Muscle layer of duodenum (tissue), 2 donors: ENCODE results near the gene C14orf180.

Source experiments
- H3K27ac ChIP-seq: one replicate; pipeline ENCODE4 v1.7.0; 2013; ENCODE audit warnings: mild to moderate bottlenecking, low read length
- H3K27me3 ChIP-seq: one replicate; pipeline ENCODE4 v1.7.0; 2013; ENCODE audit warnings: low read depth, mild to moderate bottlenecking, control low read depth, low read length
- H3K36me3 ChIP-seq, 2 donors: one replicate each; pipeline ENCODE4 v1.7.0; 2013; ENCODE audit warnings: low read length in 2 of 2, control low read depth in 1 of 2, mild to moderate bottlenecking in 1 of 2; ENCODE audit not compliant: insufficient read depth in 2 of 2, control insufficient read depth in 1 of 2
- H3K4me1 ChIP-seq, 2 donors: one replicate each; pipeline ENCODE4 v1.7.0; 2013; ENCODE audit warnings: low read length in 2 of 2, mild to moderate bottlenecking in 2 of 2, control low read depth in 1 of 2, moderate library complexity in 1 of 2; ENCODE audit not compliant: insufficient read depth in 2 of 2, control insufficient read depth in 1 of 2
- H3K4me3 ChIP-seq, 2 donors: one replicate each; pipeline ENCODE4 v1.7.0; 2013; ENCODE audit warnings: low read length in 2 of 2, low read depth in 1 of 2, mild to moderate bottlenecking in 1 of 2
- H3K9me3 ChIP-seq, 2 donors: one replicate each; pipeline ENCODE4 v1.7.0; 2013; ENCODE audit warnings: low read length in 2 of 2, control low read depth in 1 of 2, mild to moderate bottlenecking in 1 of 2; ENCODE audit not compliant: control insufficient read depth in 1 of 2
- donor health status: healthy.

C14orf180 gene

DNA sequence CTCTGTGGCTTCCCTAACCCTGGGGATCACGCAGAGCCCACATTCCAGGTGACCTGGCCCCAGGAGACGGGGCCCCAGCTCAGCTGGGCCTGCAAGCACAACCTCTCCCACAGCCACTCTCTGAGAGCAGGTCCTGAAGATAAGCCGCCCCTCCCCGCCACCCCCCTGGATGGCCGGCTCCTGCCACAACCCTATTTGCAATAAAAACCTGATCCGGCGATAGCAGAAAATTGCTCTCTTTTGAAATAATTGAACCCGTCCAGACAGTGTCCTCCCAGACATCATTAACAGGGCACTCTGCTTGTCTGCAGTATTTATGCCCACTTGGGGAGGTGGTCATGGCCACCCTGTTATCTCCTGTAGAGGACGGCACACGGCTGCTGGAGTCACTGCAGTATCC lies 5.0 kb downstream of the C14orf180 start:
- Histone ChIP-seq H3K4me1 (peaks cover 0 to 6% of the 10 kb centered on the region in 2 donors), H3K4me3 (no peak overlapping the region), H3K36me3 (no peaks in the 10 kb centered on the region), H3K9me3 (no peaks in the 10 kb centered on the region), H3K27me3 (no peaks in the 10 kb centered on the region), H3K27ac (no peak overlapping the region)

DNA sequence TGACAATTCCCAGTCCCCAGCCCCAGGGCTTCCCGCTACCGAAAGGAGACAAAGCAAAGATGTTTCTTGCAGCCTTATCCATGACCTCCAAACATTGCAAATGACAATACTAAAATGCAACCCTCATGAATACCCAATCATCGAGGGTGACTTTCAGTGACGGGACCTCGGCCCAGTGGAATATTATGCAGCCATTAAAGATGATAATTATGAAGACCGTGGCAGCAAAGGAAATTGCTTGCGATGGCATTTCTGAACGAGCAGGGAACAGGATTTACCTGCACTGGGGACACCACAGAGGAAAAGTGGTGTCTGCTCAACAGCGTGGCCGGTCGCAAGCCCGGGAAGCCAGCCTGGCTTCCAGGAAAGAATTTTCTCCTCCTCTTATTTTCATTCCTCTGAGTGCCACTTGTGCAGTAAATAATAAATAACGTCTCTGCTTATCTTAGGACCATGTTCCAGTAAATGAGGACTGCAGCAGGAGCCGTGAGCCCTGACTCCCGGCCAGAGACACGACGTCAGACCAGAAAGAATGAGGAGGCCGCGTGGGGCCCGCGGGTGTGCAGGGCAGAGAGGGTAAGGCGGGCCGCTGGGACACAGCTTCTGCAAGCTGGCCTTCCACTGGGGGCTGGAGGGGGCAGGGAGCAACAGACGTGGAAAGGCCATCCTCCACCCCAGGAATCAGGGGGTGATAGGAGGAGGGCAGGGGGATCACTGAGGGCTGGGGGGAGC lies 6.6 kb downstream of the C14orf180 start:
- H3K9me3 ChIP-seq, result no peaks in the 10 kb centered on the region
- H3K27me3 ChIP-seq, result no peaks in the 10 kb centered on the region
- H3K36me3 ChIP-seq, result no peaks in the 10 kb centered on the region
- H3K4me3 ChIP-seq, result no peak overlapping the region
- no peak overlapping the region for H3K27ac ChIP-seq
- H3K4me1 ChIP-seq, result peaks cover 0 to 6% of the 10 kb centered on the region in 2 donors

- Histone ChIP-seq H3K27me3 (no peaks in the 10 kb centered on the region), H3K4me3 (no peak overlapping the region), H3K9me3 (no peaks in the 10 kb centered on the region), H3K36me3 (no peaks in the 10 kb centered on the region), H3K27ac (no peak overlapping the region), H3K4me1 (peaks cover 0 to 6% of the 10 kb centered on the region in 2 donors)
Measured at GRCh38 chr14:104586832-104587620, 7.5 kb downstream of the C14orf180 start.

- H3K4me1 ChIP-seq, result peaks cover 0 to under 1% of the 10 kb centered on the region in 2 donors
- no peaks in the 10 kb centered on the region for H3K36me3 ChIP-seq
- no peaks in the 10 kb centered on the region for H3K9me3 ChIP-seq
- H3K27me3 ChIP-seq, result no peaks in the 10 kb centered on the region
- H3K27ac ChIP-seq, result no peak overlapping the region
- H3K4me3 ChIP-seq, result no peak overlapping the region
Measured at GRCh38 chr14:104587641-104588040, 8.1 kb downstream of the C14orf180 start.

- H3K4me1 ChIP-seq, result no peaks in the 10 kb centered on the region
- H3K27me3 ChIP-seq, result no peaks in the 10 kb centered on the region
- no peak overlapping the region for H3K27ac ChIP-seq
- H3K9me3 ChIP-seq, result no peaks in the 10 kb centered on the region
- H3K4me3 ChIP-seq, result no peak overlapping the region
- no peaks in the 10 kb centered on the region for H3K36me3 ChIP-seq
Measured at GRCh38 chr14:104588066-104588857, 8.7 kb downstream of the C14orf180 start.

- no peak overlapping the region for H3K27ac ChIP-seq
- H3K27me3 ChIP-seq, result no peaks in the 10 kb centered on the region
- no peak overlapping the region for H3K4me3 ChIP-seq
- no peaks in the 10 kb centered on the region for H3K36me3 ChIP-seq
- H3K4me1 ChIP-seq, result no peaks in the 10 kb centered on the region
- no peaks in the 10 kb centered on the region for H3K9me3 ChIP-seq
Measured at GRCh38 chr14:104589338-104590195, 10.0 kb downstream of the C14orf180 start.

GRCh38 chr14:104590240-104590965 lies 10.8 kb downstream of the C14orf180 start:
- Histone ChIP-seq H3K4me3 (no peak overlapping the region), H3K27me3 (no peaks in the 10 kb centered on the region), H3K4me1 (no peaks in the 10 kb centered on the region), H3K36me3 (no peaks in the 10 kb centered on the region), H3K27ac (no peak overlapping the region), H3K9me3 (no peaks in the 10 kb centered on the region)

DNA sequence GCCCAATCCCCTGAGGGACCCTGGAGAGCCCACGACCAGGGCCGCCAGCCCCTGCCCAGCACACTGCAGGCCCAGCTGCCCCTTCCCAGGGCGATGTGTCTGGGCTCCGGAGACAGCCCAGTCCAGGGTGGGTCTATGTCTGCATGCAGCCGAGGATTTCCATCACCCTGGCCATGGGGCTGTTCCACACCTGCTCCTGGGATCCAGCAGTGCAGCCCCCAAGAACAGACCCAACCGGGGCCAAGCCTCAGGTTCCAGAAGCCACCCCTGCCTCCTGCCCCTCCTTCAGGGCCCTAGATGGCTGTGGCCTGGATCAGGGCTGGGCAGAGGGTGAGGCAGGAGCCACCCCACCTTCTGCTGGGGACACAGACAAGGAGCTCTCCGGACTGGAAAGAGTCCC lies 11.5 kb downstream of the C14orf180 start:
- no peaks in the 10 kb centered on the region for H3K27me3 ChIP-seq
- H3K36me3 ChIP-seq, result no peaks in the 10 kb centered on the region
- H3K9me3 ChIP-seq, result no peaks in the 10 kb centered on the region
- H3K4me3 ChIP-seq, result no peak overlapping the region
- no peaks in the 10 kb centered on the region for H3K4me1 ChIP-seq
- no peak overlapping the region for H3K27ac ChIP-seq

GRCh38 chr14:104591506-104592291 lies 12.1 kb downstream of the C14orf180 start:
- no peak overlapping the region for H3K27ac ChIP-seq
- H3K36me3 ChIP-seq, result no peaks in the 10 kb centered on the region
- no peaks in the 10 kb centered on the region for H3K9me3 ChIP-seq
- no peaks in the 10 kb centered on the region for H3K27me3 ChIP-seq
- no peak overlapping the region for H3K4me3 ChIP-seq
- H3K4me1 ChIP-seq, result no peaks in the 10 kb centered on the region

DNA sequence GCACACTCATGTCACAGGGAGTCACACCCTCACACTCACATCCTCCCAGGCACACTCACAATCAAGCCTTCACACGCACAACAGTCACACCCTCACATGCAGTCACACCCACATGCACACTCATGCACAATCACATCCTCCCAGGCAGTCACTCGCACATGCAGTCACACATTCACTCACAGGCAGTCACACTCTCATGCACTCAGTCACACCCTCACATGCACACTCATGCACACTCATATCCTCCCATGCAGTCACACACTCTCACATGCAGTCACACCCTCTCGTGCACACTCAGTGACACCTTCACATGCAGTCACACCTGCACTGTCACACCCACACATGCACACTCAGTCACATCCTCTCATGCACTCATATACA lies 12.7 kb downstream of the C14orf180 start:
- no peaks in the 10 kb centered on the region for H3K36me3 ChIP-seq
- no peak overlapping the region for H3K4me3 ChIP-seq
- no peaks in the 10 kb centered on the region for H3K27me3 ChIP-seq
- no peak overlapping the region for H3K27ac ChIP-seq
- H3K9me3 ChIP-seq, result no peaks in the 10 kb centered on the region
- H3K4me1 ChIP-seq, result no peaks in the 10 kb centered on the region
